ENCODE results near the gene PFKM.

- TF ChIP-seq CTCF (IDR thresholded peaks at IDR 0.05) (no peak), POLR2AphosphoS5 (IDR thresholded peaks at IDR 0.05) (no peak), POLR2A (IDR thresholded peaks at IDR 0.05) (no peak)
Measured at GRCh38 chr12:48175613-48176416, 56.7 kb downstream of the PFKM start.

Measured in prostate gland (tissue), 2 donors.